SK-N-SH treated with all-trans-retinoic acid at 6 μM for 48 hours (cell line): ENCODE results near the gene SCN7A.

Experiments
- ATAC-seq: fragments of 200-7000 bp; cut with Tn5 transposase; 3 replicates; pipeline ENCODE4 v1.9.1; 2020; ENCODE audit warnings: mild to moderate bottlenecking, moderate library complexity
- ARNTL ChIP-seq: fragments of 450-650 bp; formaldehyde crosslinking; IDR thresholded peaks from 2 replicates; pipeline ENCODE4 v1.5.0; 2020; ENCODE audit warnings: low read depth, mild to moderate bottlenecking, moderate library complexity, borderline replicate concordance
- BACH2 ChIP-seq: fragments of 250-450 bp; sonication (Bioruptor Pico); IDR thresholded peaks from 2 replicates; pipeline ENCODE4 v1.9.0; 2021; ENCODE audit warnings: mild to moderate bottlenecking, borderline replicate concordance
- CSDC2 ChIP-seq: fragments of 250-450 bp; sonication (Bioruptor Pico); IDR thresholded peaks from 2 replicates; pipeline ENCODE4 v1.5.0; 2020; ENCODE audit warnings: mild to moderate bottlenecking, moderate library complexity
- CSRNP3 ChIP-seq: fragments of 250-450 bp; sonication (Bioruptor Pico); IDR thresholded peaks from 2 replicates; pipeline ENCODE4 v1.5.1; 2021; ENCODE audit warnings: mild to moderate bottlenecking, moderate library complexity
- ESRRG ChIP-seq: fragments of 250-450 bp; sonication (Bioruptor Pico); IDR thresholded peaks from 2 replicates; pipeline ENCODE4 v1.6.1; 2021; ENCODE audit warnings: mild to moderate bottlenecking
- GLIS3 ChIP-seq: fragments of 250-450 bp; sonication (Bioruptor Pico); IDR thresholded peaks from 2 replicates; pipeline ENCODE4 v1.5.0; 2020; ENCODE audit warnings: mild to moderate bottlenecking, moderate library complexity
- ISL1 ChIP-seq: fragments of 250-450 bp; sonication (Bioruptor Pico); IDR thresholded peaks from 2 replicates; pipeline ENCODE4 v2.1.2; 2022; ENCODE audit warnings: mild to moderate bottlenecking, moderate library complexity
- OSR1 ChIP-seq: fragments of 250-450 bp; sonication (Bioruptor Pico); IDR thresholded peaks from 2 replicates; pipeline ENCODE4 v1.8.0; 2022; ENCODE audit warnings: moderate library complexity, mild to moderate bottlenecking, inconsistent platforms
- PPARA ChIP-seq: fragments of 250-450 bp; sonication (Bioruptor Pico); IDR thresholded peaks from 2 replicates; pipeline ENCODE4 v1.5.0; 2020; ENCODE audit warnings: mild to moderate bottlenecking, borderline replicate concordance
- RARB ChIP-seq: fragments of 250-450 bp; sonication (Bioruptor Pico); IDR thresholded peaks from 2 replicates; pipeline ENCODE4 v1.8.0; 2021; ENCODE audit warnings: mild to moderate bottlenecking, moderate library complexity
- SNAI2 ChIP-seq: fragments of 250-450 bp; sonication (Bioruptor Pico); IDR thresholded peaks from 2 replicates; pipeline ENCODE4 v1.5.0; 2020; ENCODE audit warnings: mild to moderate bottlenecking, moderate library complexity
- TCF4 ChIP-seq: fragments of 250-450 bp; sonication (Bioruptor Pico); IDR thresholded peaks from 2 replicates; pipeline ENCODE4 v1.8.0; 2021; ENCODE audit warnings: mild to moderate bottlenecking, moderate library complexity, borderline replicate concordance
- ZC3H10 ChIP-seq: fragments of 250-450 bp; sonication (Bioruptor Pico); IDR thresholded peaks from 2 replicates; pipeline ENCODE4 v1.5.1; 2021; ENCODE audit warnings: mild to moderate bottlenecking, moderate library complexity
- ZFP30 ChIP-seq: fragments of 450-650 bp; formaldehyde crosslinking; IDR thresholded peaks from 2 replicates; pipeline ENCODE4 v1.5.0; 2022; ENCODE audit warnings: mild to moderate bottlenecking, moderate library complexity
- ZNF565 ChIP-seq: fragments of 450-650 bp; formaldehyde crosslinking; conservative IDR thresholded peaks from 2 replicates; pipeline ENCODE4 v1.5.0; 2020; ENCODE audit warnings: low read depth, mild to moderate bottlenecking, moderate library complexity
- ZNF70 ChIP-seq: fragments of 450-650 bp; formaldehyde crosslinking; IDR thresholded peaks from 2 replicates; pipeline ENCODE4 v1.5.0; 2020; ENCODE audit warnings: mild to moderate bottlenecking, moderate library complexity
- TF ChIP-seq, protein P1 (sequence below): fragments of 250-450 bp; sonication (Bioruptor Pico); IDR thresholded peaks from 2 replicates; pipeline ENCODE4 v1.5.1; 2020; ENCODE audit warnings: low read depth, mild to moderate bottlenecking, moderate library complexity
- TF ChIP-seq, protein P2 (sequence below): fragments of 250-450 bp; sonication (Bioruptor Pico); IDR thresholded peaks from 2 replicates; pipeline ENCODE4 v1.8.0; 2021; ENCODE audit warnings: low read depth, mild to moderate bottlenecking, moderate library complexity, borderline replicate concordance
- TF ChIP-seq, protein P3 (sequence below): fragments of 250-450 bp; sonication (Bioruptor Pico); IDR thresholded peaks from 2 replicates; pipeline ENCODE4 v1.5.0; 2020; ENCODE audit warnings: mild to moderate bottlenecking, moderate library complexity
- TF ChIP-seq, protein P4 (sequence below): fragments of 250-450 bp; sonication (Bioruptor Pico); IDR thresholded peaks from 2 replicates; pipeline ENCODE4 v1.8.0; 2020; ENCODE audit warnings: mild to moderate bottlenecking, moderate library complexity, borderline replicate concordance

Gene SCN7A

GRCh38 chr2:166388481-166389070, 105.5 kb downstream of the SCN7A start:
- no peak for ATAC-seq
- no peak for TF ChIP-seq RARB (CRISPR knock-in tag)
- TF ChIP-seq ESRRG (CRISPR knock-in tag), result no peak
- TF ChIP-seq ZFP30, result no peak
- TF ChIP-seq GLIS3 (CRISPR knock-in tag), result no peak
- no peak for TF ChIP-seq PPARA (CRISPR knock-in tag)
- TF ChIP-seq ZNF70 (CRISPR knock-in tag), result no peak
- TF ChIP-seq, protein P1, sequence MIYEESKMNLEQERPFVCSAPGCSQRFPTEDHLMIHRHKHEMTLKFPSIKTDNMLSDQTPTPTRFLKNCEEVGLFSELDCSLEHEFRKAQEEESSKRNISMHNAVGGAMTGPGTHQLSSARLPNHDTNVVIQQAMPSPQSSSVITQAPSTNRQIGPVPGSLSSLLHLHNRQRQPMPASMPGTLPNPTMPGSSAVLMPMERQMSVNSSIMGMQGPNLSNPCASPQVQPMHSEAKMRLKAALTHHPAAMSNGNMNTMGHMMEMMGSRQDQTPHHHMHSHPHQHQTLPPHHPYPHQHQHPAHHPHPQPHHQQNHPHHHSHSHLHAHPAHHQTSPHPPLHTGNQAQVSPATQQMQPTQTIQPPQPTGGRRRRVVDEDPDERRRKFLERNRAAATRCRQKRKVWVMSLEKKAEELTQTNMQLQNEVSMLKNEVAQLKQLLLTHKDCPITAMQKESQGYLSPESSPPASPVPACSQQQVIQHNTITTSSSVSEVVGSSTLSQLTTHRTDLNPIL, result no peak
- TF ChIP-seq ISL1 (CRISPR knock-in tag), result no peak
- TF ChIP-seq, protein P2, sequence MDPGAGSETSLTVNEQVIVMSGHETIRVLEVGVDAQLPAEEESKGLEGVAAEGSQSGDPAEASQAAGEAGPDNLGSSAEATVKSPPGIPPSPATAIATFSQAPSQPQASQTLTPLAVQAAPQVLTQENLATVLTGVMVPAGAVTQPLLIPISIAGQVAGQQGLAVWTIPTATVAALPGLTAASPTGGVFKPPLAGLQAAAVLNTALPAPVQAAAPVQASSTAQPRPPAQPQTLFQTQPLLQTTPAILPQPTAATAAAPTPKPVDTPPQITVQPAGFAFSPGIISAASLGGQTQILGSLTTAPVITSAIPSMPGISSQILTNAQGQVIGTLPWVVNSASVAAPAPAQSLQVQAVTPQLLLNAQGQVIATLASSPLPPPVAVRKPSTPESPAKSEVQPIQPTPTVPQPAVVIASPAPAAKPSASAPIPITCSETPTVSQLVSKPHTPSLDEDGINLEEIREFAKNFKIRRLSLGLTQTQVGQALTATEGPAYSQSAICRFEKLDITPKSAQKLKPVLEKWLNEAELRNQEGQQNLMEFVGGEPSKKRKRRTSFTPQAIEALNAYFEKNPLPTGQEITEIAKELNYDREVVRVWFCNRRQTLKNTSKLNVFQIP (CRISPR knock-in tag), result no peak
- TF ChIP-seq, protein P3, sequence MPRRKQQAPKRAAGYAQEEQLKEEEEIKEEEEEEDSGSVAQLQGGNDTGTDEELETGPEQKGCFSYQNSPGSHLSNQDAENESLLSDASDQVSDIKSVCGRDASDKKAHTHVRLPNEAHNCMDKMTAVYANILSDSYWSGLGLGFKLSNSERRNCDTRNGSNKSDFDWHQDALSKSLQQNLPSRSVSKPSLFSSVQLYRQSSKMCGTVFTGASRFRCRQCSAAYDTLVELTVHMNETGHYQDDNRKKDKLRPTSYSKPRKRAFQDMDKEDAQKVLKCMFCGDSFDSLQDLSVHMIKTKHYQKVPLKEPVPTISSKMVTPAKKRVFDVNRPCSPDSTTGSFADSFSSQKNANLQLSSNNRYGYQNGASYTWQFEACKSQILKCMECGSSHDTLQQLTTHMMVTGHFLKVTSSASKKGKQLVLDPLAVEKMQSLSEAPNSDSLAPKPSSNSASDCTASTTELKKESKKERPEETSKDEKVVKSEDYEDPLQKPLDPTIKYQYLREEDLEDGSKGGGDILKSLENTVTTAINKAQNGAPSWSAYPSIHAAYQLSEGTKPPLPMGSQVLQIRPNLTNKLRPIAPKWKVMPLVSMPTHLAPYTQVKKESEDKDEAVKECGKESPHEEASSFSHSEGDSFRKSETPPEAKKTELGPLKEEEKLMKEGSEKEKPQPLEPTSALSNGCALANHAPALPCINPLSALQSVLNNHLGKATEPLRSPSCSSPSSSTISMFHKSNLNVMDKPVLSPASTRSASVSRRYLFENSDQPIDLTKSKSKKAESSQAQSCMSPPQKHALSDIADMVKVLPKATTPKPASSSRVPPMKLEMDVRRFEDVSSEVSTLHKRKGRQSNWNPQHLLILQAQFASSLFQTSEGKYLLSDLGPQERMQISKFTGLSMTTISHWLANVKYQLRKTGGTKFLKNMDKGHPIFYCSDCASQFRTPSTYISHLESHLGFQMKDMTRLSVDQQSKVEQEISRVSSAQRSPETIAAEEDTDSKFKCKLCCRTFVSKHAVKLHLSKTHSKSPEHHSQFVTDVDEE (CRISPR knock-in tag), result no peak
- no peak for TF ChIP-seq ARNTL (CRISPR knock-in tag)

DNA sequence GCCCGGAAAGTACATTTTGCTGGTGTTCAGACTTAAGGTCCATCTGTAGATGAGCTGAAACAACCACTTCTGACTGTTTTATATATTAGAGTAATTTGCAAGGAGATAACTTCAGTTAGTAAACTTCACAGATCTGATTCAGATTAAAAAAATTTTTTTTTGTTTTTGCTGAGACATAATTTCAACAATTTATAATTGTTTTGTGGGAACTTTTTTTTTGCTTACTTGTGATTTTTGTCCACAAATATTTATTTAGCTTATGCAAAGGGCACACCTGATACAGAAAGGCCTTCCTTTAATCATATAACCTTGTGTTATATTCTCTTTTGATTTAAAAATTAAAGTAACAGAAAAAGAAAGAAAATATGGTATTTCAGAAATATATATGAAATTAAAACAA, 108.7 kb downstream of the SCN7A start:
- no peak for ATAC-seq
- TF ChIP-seq BACH2 (no peak), CSRNP3 (no peak), ZC3H10 (CRISPR knock-in tag) (no peak), ESRRG (CRISPR knock-in tag) (no peak), SNAI2 (CRISPR knock-in tag) (no peak), PPARA (CRISPR knock-in tag) (no peak), OSR1 (CRISPR knock-in tag) (no peak), GLIS3 (CRISPR knock-in tag) (no peak), ZNF565 (CRISPR knock-in tag) (no peak), CSDC2 (CRISPR knock-in tag) (no peak), TCF4 (CRISPR knock-in tag) (no peak)
- TF ChIP-seq, protein P3 (CRISPR knock-in tag), result no peak
- TF ChIP-seq, protein P2 (CRISPR knock-in tag), result no peak
- TF ChIP-seq, protein P4, sequence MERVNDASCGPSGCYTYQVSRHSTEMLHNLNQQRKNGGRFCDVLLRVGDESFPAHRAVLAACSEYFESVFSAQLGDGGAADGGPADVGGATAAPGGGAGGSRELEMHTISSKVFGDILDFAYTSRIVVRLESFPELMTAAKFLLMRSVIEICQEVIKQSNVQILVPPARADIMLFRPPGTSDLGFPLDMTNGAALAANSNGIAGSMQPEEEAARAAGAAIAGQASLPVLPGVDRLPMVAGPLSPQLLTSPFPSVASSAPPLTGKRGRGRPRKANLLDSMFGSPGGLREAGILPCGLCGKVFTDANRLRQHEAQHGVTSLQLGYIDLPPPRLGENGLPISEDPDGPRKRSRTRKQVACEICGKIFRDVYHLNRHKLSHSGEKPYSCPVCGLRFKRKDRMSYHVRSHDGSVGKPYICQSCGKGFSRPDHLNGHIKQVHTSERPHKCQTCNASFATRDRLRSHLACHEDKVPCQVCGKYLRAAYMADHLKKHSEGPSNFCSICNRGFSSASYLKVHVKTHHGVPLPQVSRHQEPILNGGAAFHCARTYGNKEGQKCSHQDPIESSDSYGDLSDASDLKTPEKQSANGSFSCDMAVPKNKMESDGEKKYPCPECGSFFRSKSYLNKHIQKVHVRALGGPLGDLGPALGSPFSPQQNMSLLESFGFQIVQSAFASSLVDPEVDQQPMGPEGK, result no peak
- TF ChIP-seq, all 23 proteins: peak for 0
